ENCODE results near the gene EIF3I. TPM values are rescaled to one million over a fixed set of nuclear protein-coding genes. Genes with fewer than 3 reads are reported as not detected.

EIF3I gene
- total and polyA plus RNA-seq, 2 donors: 155 to 161 TPM

- no peaks in the 10 kb centered on the region for H3K27me3 ChIP-seq (ENCODE audit: control insufficient read depth in 2 of 2, insufficient read depth in 1 of 2, low read length in 1 of 2)
- no peak overlapping the region for H3K4me3 ChIP-seq (ENCODE audit: low read length in 2 of 2)
- H3K9me3 ChIP-seq (ENCODE audit: control insufficient read depth in 2 of 2, insufficient read depth in 1 of 2, low read length in 1 of 2): no peaks in the 10 kb centered on the region
- no peak for DNase-seq (ENCODE audit: low read depth in 6 of 9, low spot score in 9 of 9)
- peaks cover 8 to 22% of the 10 kb centered on the region in 2 donors for H3K36me3 ChIP-seq (ENCODE audit: control insufficient read depth in 2 of 2, insufficient read depth in 2 of 2, low read length in 1 of 2)
- peaks cover 27 to 64% of the 10 kb centered on the region in 2 donors for H3K4me1 ChIP-seq (ENCODE audit: control insufficient read depth in 2 of 2, insufficient read depth in 2 of 2, low read length in 2 of 2)
- H3K27ac ChIP-seq (ENCODE audit: low read depth in 1 of 2, low read length in 1 of 2): peak overlapping the region in 1 of 2 donors; percentile 13
Measured at GRCh38 chr1:32269744-32270143, 47.5 kb downstream of the EIF3I start.

GRCh38 chr1:32272557-32273390 is 50.6 kb downstream of the EIF3I start:
- Histone ChIP-seq H3K4me3 (ENCODE audit: low read length in 2 of 2) (peak overlapping the region; percentile 15 to 88), H3K36me3 (ENCODE audit: control insufficient read depth in 2 of 2, insufficient read depth in 2 of 2, low read length in 1 of 2) (peaks cover 31 to 47% of the 10 kb centered on the region in 2 donors), H3K27ac (ENCODE audit: low read depth in 1 of 2, low read length in 1 of 2) (peak overlapping the region; percentile 88 to 92), H3K9me3 (ENCODE audit: control insufficient read depth in 2 of 2, insufficient read depth in 1 of 2, low read length in 1 of 2) (no peaks in the 10 kb centered on the region), H3K27me3 (ENCODE audit: control insufficient read depth in 2 of 2, insufficient read depth in 1 of 2, low read length in 1 of 2) (no peaks in the 10 kb centered on the region), H3K4me1 (ENCODE audit: control insufficient read depth in 2 of 2, insufficient read depth in 2 of 2, low read length in 2 of 2) (peaks cover 33 to 71% of the 10 kb centered on the region in 2 donors)
- DNase-seq (ENCODE audit: low read depth in 6 of 9, low spot score in 9 of 9): peak in 2 of 9 donors; percentile 41 to 73
- 39% methylated on average over 7 of the region's 7 CpGs for WGBS

- WGBS: 13% methylated on average over 10 of the region's 10 CpGs
- peak overlapping the region; percentile 88 to 92 for H3K27ac ChIP-seq (ENCODE audit: low read depth in 1 of 2, low read length in 1 of 2)
- peaks cover 33 to 71% of the 10 kb centered on the region in 2 donors for H3K4me1 ChIP-seq (ENCODE audit: control insufficient read depth in 2 of 2, insufficient read depth in 2 of 2, low read length in 2 of 2)
- H3K36me3 ChIP-seq (ENCODE audit: control insufficient read depth in 2 of 2, insufficient read depth in 2 of 2, low read length in 1 of 2): peaks cover 35 to 56% of the 10 kb centered on the region in 2 donors
- H3K4me3 ChIP-seq (ENCODE audit: low read length in 2 of 2): peak overlapping the region; percentile 45 to 88
- H3K9me3 ChIP-seq (ENCODE audit: control insufficient read depth in 2 of 2, insufficient read depth in 1 of 2, low read length in 1 of 2): no peaks in the 10 kb centered on the region
- DNase-seq (ENCODE audit: low read depth in 6 of 9, low spot score in 9 of 9): peak in 7 of 9 donors; percentile 77 to 96 (median 90)
- H3K27me3 ChIP-seq (ENCODE audit: control insufficient read depth in 2 of 2, insufficient read depth in 1 of 2, low read length in 1 of 2): no peaks in the 10 kb centered on the region
Measured at GRCh38 chr1:32273391-32274208, 51.4 kb downstream of the EIF3I start.

GRCh38 chr1:32274646-32275340 is 52.6 kb downstream of the EIF3I start:
- peaks cover 47 to 68% of the 10 kb centered on the region in 2 donors for H3K36me3 ChIP-seq (ENCODE audit: control insufficient read depth in 2 of 2, insufficient read depth in 2 of 2, low read length in 1 of 2)
- no peaks in the 10 kb centered on the region for H3K27me3 ChIP-seq (ENCODE audit: control insufficient read depth in 2 of 2, insufficient read depth in 1 of 2, low read length in 1 of 2)
- H3K27ac ChIP-seq (ENCODE audit: low read depth in 1 of 2, low read length in 1 of 2): peak overlapping the region; percentile 88 to 92
- H3K4me3 ChIP-seq (ENCODE audit: low read length in 2 of 2): peak overlapping the region; percentile 45 to 88
- no peak for DNase-seq (ENCODE audit: low read depth in 6 of 9, low spot score in 9 of 9)
- peaks cover 33 to 71% of the 10 kb centered on the region in 2 donors for H3K4me1 ChIP-seq (ENCODE audit: control insufficient read depth in 2 of 2, insufficient read depth in 2 of 2, low read length in 2 of 2)
- 77% methylated on average over 31 of the region's 31 CpGs for WGBS
- H3K9me3 ChIP-seq (ENCODE audit: control insufficient read depth in 2 of 2, insufficient read depth in 1 of 2, low read length in 1 of 2): no peaks in the 10 kb centered on the region

- WGBS: 49% methylated on average over 41 of the region's 41 CpGs
- DNase-seq (ENCODE audit: low read depth in 6 of 9, low spot score in 9 of 9): peak in 1 of 9 donors; percentile 52
- Histone ChIP-seq H3K9me3 (ENCODE audit: control insufficient read depth in 2 of 2, insufficient read depth in 1 of 2, low read length in 1 of 2) (no peaks in the 10 kb centered on the region), H3K27me3 (ENCODE audit: control insufficient read depth in 2 of 2, insufficient read depth in 1 of 2, low read length in 1 of 2) (no peaks in the 10 kb centered on the region), H3K4me3 (ENCODE audit: low read length in 2 of 2) (peak overlapping the region; percentile 45 to 88), H3K4me1 (ENCODE audit: control insufficient read depth in 2 of 2, insufficient read depth in 2 of 2, low read length in 2 of 2) (peaks cover 33 to 74% of the 10 kb centered on the region in 2 donors), H3K36me3 (ENCODE audit: control insufficient read depth in 2 of 2, insufficient read depth in 2 of 2, low read length in 1 of 2) (peaks cover 53 to 72% of the 10 kb centered on the region in 2 donors), H3K27ac (ENCODE audit: low read depth in 1 of 2, low read length in 1 of 2) (peak overlapping the region in 1 of 2 donors; percentile 92)
Measured at GRCh38 chr1:32275424-32275823, 53.2 kb downstream of the EIF3I start.

GRCh38 chr1:32276032-32276782 is 54.0 kb downstream of the EIF3I start:
- H3K36me3 ChIP-seq (ENCODE audit: control insufficient read depth in 2 of 2, insufficient read depth in 2 of 2, low read length in 1 of 2): peaks cover 61 to 76% of the 10 kb centered on the region in 2 donors
- H3K9me3 ChIP-seq (ENCODE audit: control insufficient read depth in 2 of 2, insufficient read depth in 1 of 2, low read length in 1 of 2): no peaks in the 10 kb centered on the region
- H3K27me3 ChIP-seq (ENCODE audit: control insufficient read depth in 2 of 2, insufficient read depth in 1 of 2, low read length in 1 of 2): no peaks in the 10 kb centered on the region
- WGBS: 95% methylated on average over 30 of the region's 30 CpGs
- peak overlapping the region; percentile 45 to 88 for H3K4me3 ChIP-seq (ENCODE audit: low read length in 2 of 2)
- DNase-seq (ENCODE audit: low read depth in 6 of 9, low spot score in 9 of 9): no peak
- peaks cover 33 to 72% of the 10 kb centered on the region in 2 donors for H3K4me1 ChIP-seq (ENCODE audit: control insufficient read depth in 2 of 2, insufficient read depth in 2 of 2, low read length in 2 of 2)
- no peak overlapping the region for H3K27ac ChIP-seq (ENCODE audit: low read depth in 1 of 2, low read length in 1 of 2)

Other genes with a start within 250 kb of the EIF3I start
- 71.8 TPM for gene KHDRBS1, start 208.5 kb upstream of the EIF3I start, total RNA-seq
- gene KHDRBS1, start 208.5 kb upstream of the EIF3I start, polyA plus RNA-seq: 124 TPM
- 4.7 TPM for gene TMEM39B, start 149.5 kb upstream of the EIF3I start, total RNA-seq
- gene TMEM39B, start 149.5 kb upstream of the EIF3I start, polyA plus RNA-seq: 13.1 TPM
- gene KPNA6, start 114.4 kb upstream of the EIF3I start, total RNA-seq: 17.1 TPM
- 10.0 TPM for gene KPNA6, start 114.4 kb upstream of the EIF3I start, polyA plus RNA-seq
- 33.1 TPM for gene TXLNA, start 42.7 kb upstream of the EIF3I start, total RNA-seq
- gene TXLNA, start 42.7 kb upstream of the EIF3I start, polyA plus RNA-seq: 17.7 TPM
- gene CCDC28B, start 21.8 kb upstream of the EIF3I start, total RNA-seq: 64.1 TPM
- 28.7 TPM for gene CCDC28B, start 21.8 kb upstream of the EIF3I start, polyA plus RNA-seq
- 3.0 TPM for gene IQCC, start 16.7 kb upstream of the EIF3I start, total RNA-seq
- gene IQCC, start 16.7 kb upstream of the EIF3I start, polyA plus RNA-seq: 2.8 TPM
- gene DCDC2B, start 13.3 kb upstream of the EIF3I start, total RNA-seq: not detected
- 0.09 TPM for gene DCDC2B, start 13.3 kb upstream of the EIF3I start, polyA plus RNA-seq
- 8.5 TPM for gene TMEM234, start 54 bp upstream of the EIF3I start, total RNA-seq
- 15.4 TPM for gene TMEM234, start 54 bp upstream of the EIF3I start, polyA plus RNA-seq
- 1.2 TPM for gene FAM167B, start 24.8 kb downstream of the EIF3I start, total RNA-seq
- 6.8 TPM for gene FAM167B, start 24.8 kb downstream of the EIF3I start, polyA plus RNA-seq
- 467 TPM for gene LCK, start 28.9 kb downstream of the EIF3I start, total RNA-seq
- 175 TPM for gene LCK, start 28.9 kb downstream of the EIF3I start, polyA plus RNA-seq
- 150 TPM for gene HDAC1, start 69.7 kb downstream of the EIF3I start, total RNA-seq
- 103 TPM for gene HDAC1, start 69.7 kb downstream of the EIF3I start, polyA plus RNA-seq
- gene MARCKSL1, start 113.8 kb downstream of the EIF3I start, total RNA-seq: 89.0 TPM
- 113 TPM for gene MARCKSL1, start 113.8 kb downstream of the EIF3I start, polyA plus RNA-seq
- gene FAM229A, start 140.1 kb downstream of the EIF3I start, total RNA-seq: 1.6 TPM
- gene FAM229A, start 140.1 kb downstream of the EIF3I start, polyA plus RNA-seq: 14.6 TPM
- gene TSSK3, start 140.1 kb downstream of the EIF3I start, total RNA-seq: 0.28 TPM
- gene TSSK3, start 140.1 kb downstream of the EIF3I start, polyA plus RNA-seq: 2.6 TPM
- 35.3 TPM for gene BSDC1, start 172.0 kb downstream of the EIF3I start, total RNA-seq
- 36.6 TPM for gene BSDC1, start 172.0 kb downstream of the EIF3I start, polyA plus RNA-seq
- gene ZBTB8B, start 242.7 kb downstream of the EIF3I start, total RNA-seq: 0.05 TPM
- 0.05 TPM for gene ZBTB8B, start 242.7 kb downstream of the EIF3I start, polyA plus RNA-seq